ENCODE measurements around the gene CPNE5. TPM values are rescaled to one million over a fixed set of nuclear protein-coding genes. Genes with fewer than 3 reads are reported as not detected.

CPNE5 gene
- polyA plus RNA-seq, 2 of the 4 experiments (the other 2 are of a cell fraction): 0.03 to 0.13 TPM

GRCh38 chr6:36797055-36797454 is 42.2 kb downstream of the CPNE5 start:
- Histone ChIP-seq H3K4me1 (no peaks in the 10 kb centered on the region), H3K27ac (no peak overlapping the region), H3K4me2 (no peak overlapping the region), H3K4me3 (no peak overlapping the region), H3K9me3 (no peaks in the 10 kb centered on the region)
- WGBS (ENCODE audit: missing lambda C conversion rate): 74% methylated on average over 11 of the region's 12 CpGs
- ChIA-PET CTCF (no interaction called here), POLR2A (no interaction called here)
- TF ChIP-seq RFX5 (IDR thresholded peaks at IDR 0.05) (no peak), PBX3 (IDR thresholded peaks at IDR 0.05) (no peak), USF2 (IDR thresholded peaks at IDR 0.05) (no peak), HOXB5 (CRISPR knock-in tag; IDR thresholded peaks at IDR 0.05) (no peak), ZSCAN20 (CRISPR knock-in tag; IDR thresholded peaks at IDR 0.05) (no peak), ZNF302 (CRISPR knock-in tag; IDR thresholded peaks at IDR 0.05) (no peak), EP300 (IDR thresholded peaks at IDR 0.05) (no peak), FOSB (CRISPR knock-in tag; IDR thresholded peaks at IDR 0.05) (no peak), NFE2L2 (conservative IDR thresholded peaks at IDR 0.05; ENCODE audit: low read length) (no peak), CHD4 (IDR thresholded peaks at IDR 0.05; ENCODE audit: borderline replicate concordance) (no peak), HOXA7 (CRISPR knock-in tag; IDR thresholded peaks at IDR 0.05) (no peak), MAFK (IDR thresholded peaks at IDR 0.05; ENCODE audit: partially characterized antibody) (no peak), ZFP36 (IDR thresholded peaks at IDR 0.05; ENCODE audit: borderline replicate concordance, partially characterized antibody) (no peak)
- TF ChIP-seq, protein P1, sequence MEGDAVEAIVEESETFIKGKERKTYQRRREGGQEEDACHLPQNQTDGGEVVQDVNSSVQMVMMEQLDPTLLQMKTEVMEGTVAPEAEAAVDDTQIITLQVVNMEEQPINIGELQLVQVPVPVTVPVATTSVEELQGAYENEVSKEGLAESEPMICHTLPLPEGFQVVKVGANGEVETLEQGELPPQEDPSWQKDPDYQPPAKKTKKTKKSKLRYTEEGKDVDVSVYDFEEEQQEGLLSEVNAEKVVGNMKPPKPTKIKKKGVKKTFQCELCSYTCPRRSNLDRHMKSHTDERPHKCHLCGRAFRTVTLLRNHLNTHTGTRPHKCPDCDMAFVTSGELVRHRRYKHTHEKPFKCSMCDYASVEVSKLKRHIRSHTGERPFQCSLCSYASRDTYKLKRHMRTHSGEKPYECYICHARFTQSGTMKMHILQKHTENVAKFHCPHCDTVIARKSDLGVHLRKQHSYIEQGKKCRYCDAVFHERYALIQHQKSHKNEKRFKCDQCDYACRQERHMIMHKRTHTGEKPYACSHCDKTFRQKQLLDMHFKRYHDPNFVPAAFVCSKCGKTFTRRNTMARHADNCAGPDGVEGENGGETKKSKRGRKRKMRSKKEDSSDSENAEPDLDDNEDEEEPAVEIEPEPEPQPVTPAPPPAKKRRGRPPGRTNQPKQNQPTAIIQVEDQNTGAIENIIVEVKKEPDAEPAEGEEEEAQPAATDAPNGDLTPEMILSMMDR (IDR thresholded peaks at IDR 0.05): no peak
- TF ChIP-seq, protein P2, sequence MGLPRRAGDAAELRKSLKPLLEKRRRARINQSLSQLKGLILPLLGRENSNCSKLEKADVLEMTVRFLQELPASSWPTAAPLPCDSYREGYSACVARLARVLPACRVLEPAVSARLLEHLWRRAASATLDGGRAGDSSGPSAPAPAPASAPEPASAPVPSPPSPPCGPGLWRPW (IDR thresholded peaks at IDR 0.05): no peak
- DNase-seq (ENCODE audit: low read depth in 1 of 2, low spot score in 1 of 2): no peak
- no peak for FAIRE-seq
- ATAC-seq: no peak

- TF ChIP-seq EP300 (IDR thresholded peaks at IDR 0.05): no peak
- no peak for TF ChIP-seq ZSCAN20 (CRISPR knock-in tag; IDR thresholded peaks at IDR 0.05)
- no peak for TF ChIP-seq ZFP36 (IDR thresholded peaks at IDR 0.05; ENCODE audit: borderline replicate concordance, partially characterized antibody)
- no peak for TF ChIP-seq TFCP2L1 (CRISPR knock-in tag; IDR thresholded peaks at IDR 0.05)
- no peak for TF ChIP-seq PBX3 (IDR thresholded peaks at IDR 0.05)
- no peak for TF ChIP-seq RNF2 (IDR thresholded peaks at IDR 0.05; ENCODE audit: borderline replicate concordance, low read depth)
- TF ChIP-seq SREBF2 (IDR thresholded peaks at IDR 0.05): no peak
- no peak for TF ChIP-seq RAD21 (conservative IDR thresholded peaks at IDR 0.05 in 1 of 2, IDR thresholded peaks at IDR 0.05 in 1 of 2)
- no peak for TF ChIP-seq CEBPB (IDR thresholded peaks at IDR 0.05)
- FAIRE-seq (no peak), DNase-seq (ENCODE audit: low read depth in 1 of 2, low spot score in 1 of 2) (no peak), ATAC-seq (no peak)
- 83% methylated on average over 5 of the region's 5 CpGs for WGBS (ENCODE audit: missing lambda C conversion rate)
- no peak overlapping the region for H3K27ac ChIP-seq
- H3K4me2 ChIP-seq: no peak overlapping the region
- no peaks in the 10 kb centered on the region for H3K4me1 ChIP-seq
- no peak overlapping the region for H3K4me3 ChIP-seq
- CTCF ChIA-PET: no interaction called here
- H3K9me3 ChIP-seq: no peaks in the 10 kb centered on the region
- POLR2A ChIA-PET: no interaction called here
These were observed 44.6 kb downstream of the CPNE5 start for GRCh38 chr6:36794713-36795065.
